SK-N-SH (cell line): ENCODE measurements around the gene MEIKIN.

Experiments
- EP300 ChIP-seq, 2 experiments: IDR thresholded peaks; 2 replicates each; pipeline versions ENCODE4 v1.4.0 to v1.6.1; 2012; ENCODE audit warnings: borderline replicate concordance in 1 of 2, low read depth in 1 of 2, low read length in 1 of 2
- JUND ChIP-seq: IDR thresholded peaks from 2 replicates; pipeline ENCODE4 v1.4.0; 2012
- POLR2AphosphoS5 ChIP-seq: IDR thresholded peaks from 2 replicates; pipeline ENCODE4 v1.6.1; 2012; ENCODE audit warnings: low read depth, low read length
- SMC3 ChIP-seq: IDR thresholded peaks from 2 replicates; pipeline ENCODE4 v1.6.1; 2012; ENCODE audit warnings: low read depth, low read length, improper control_type of control experiment
- TF ChIP-seq, protein P1 (sequence below): fragments of 200-600 bp; sonication (generic); IDR thresholded peaks from 2 replicates; pipeline ENCODE4 v1.6.1; 2017; ENCODE audit warnings: antibody characterized with exemption, mild to moderate bottlenecking, moderate library complexity

- TF ChIP-seq, protein P1, sequence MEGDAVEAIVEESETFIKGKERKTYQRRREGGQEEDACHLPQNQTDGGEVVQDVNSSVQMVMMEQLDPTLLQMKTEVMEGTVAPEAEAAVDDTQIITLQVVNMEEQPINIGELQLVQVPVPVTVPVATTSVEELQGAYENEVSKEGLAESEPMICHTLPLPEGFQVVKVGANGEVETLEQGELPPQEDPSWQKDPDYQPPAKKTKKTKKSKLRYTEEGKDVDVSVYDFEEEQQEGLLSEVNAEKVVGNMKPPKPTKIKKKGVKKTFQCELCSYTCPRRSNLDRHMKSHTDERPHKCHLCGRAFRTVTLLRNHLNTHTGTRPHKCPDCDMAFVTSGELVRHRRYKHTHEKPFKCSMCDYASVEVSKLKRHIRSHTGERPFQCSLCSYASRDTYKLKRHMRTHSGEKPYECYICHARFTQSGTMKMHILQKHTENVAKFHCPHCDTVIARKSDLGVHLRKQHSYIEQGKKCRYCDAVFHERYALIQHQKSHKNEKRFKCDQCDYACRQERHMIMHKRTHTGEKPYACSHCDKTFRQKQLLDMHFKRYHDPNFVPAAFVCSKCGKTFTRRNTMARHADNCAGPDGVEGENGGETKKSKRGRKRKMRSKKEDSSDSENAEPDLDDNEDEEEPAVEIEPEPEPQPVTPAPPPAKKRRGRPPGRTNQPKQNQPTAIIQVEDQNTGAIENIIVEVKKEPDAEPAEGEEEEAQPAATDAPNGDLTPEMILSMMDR, result peak; percentile 13; the same call in 1 of the 2 replicates
- TF ChIP-seq EP300 (IDR thresholded peaks at IDR 0.05; ENCODE audit: borderline replicate concordance in 1 of 2, low read depth in 1 of 2, low read length in 1 of 2), result peak in 1 of 2 experiments; percentile 40; a peak in 1 of 4 replicates
- peak; percentile 89 for TF ChIP-seq POLR2AphosphoS5
- TF ChIP-seq JUND, result peak; percentile 32; the same call in 1 of the 2 replicates
- peak; percentile 9; the same call in 1 of the 2 replicates for TF ChIP-seq SMC3
Measured at GRCh38 chr5:131796793-131797693, 148.4 kb downstream of the MEIKIN start, which contains the start of gene FNIP1.
